ENCODE measurements around the gene F8.
"Not testable (repeated sequence)": the region's sequence is repeated elsewhere in the genome, so short reads cannot be mapped to it uniquely, and the experiment has no call there.

The F8 gene

GRCh38 chrX:155028877-155029291 is 6.4 kb upstream of the F8 start:
- no peak for DNase-seq

DNA sequence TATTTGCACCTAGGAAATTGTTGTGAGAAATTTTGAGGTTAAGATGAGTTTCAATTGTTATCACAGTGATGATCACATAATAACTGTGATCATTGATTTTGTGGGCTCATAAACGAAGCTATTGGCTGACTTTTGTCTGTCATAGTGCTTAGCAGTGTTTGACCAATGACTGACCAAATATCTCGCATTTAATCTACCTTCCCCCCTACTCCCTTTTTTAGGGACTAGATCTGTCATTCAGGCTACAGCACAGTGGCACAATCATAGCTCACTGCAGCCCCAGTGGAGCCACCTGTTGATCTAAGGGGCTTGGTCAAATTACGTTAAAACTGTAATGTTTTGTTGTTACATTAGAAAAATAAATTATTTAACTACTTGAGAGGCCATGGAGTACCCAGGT is 5.6 kb upstream of the F8 start:
- DNase-seq = no peak

GRCh38 chrX:155027509-155028066 is 5.1 kb upstream of the F8 start:
- no peak for DNase-seq

- DNase-seq = peak; percentile 97
Observed at GRCh38 chrX:155026727-155027508, 4.4 kb upstream of the F8 start, which contains the start of gene FUNDC2. Gene FUNDC2, plus strand, starts transcription at chrX:155026844. Its CDS starts 95 bp downstream, at chrX:155026939.

DNA sequence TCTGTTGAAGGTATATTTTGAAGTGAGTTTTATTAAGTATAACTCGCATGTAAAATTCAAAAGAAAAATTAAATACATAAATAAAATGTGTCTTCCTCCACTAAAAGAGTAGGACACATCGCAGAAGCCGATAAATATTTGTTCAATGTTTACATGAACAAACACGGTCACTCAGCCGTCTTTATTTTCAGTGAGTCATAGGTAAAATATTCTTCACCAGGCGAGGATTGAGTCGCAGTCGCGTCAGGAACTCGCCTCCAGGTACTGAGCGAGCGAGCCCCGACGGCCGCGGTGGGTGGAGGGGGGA is 3.9 kb upstream of the F8 start:
- DNase-seq = no peak

GRCh38 chrX:155023907-155024833 is 1.6 kb upstream of the F8 start:
- no peak for DNase-seq

GRCh38 chrX:155020591-155020990 is 1.9 kb downstream of the F8 start:
- DNase-seq = no peak

GRCh38 chrX:155009994-155010472 is 12.5 kb downstream of the F8 start:
- no peak for DNase-seq

GRCh38 chrX:155008578-155008977 is 13.9 kb downstream of the F8 start:
- DNase-seq = not testable (repeated sequence)

GRCh38 chrX:155006913-155007671 is 15.4 kb downstream of the F8 start:
- not testable (repeated sequence) for DNase-seq

- DNase-seq = not testable (repeated sequence)
Observed at GRCh38 chrX:155006379-155006778, 16.1 kb downstream of the F8 start.

DNA sequence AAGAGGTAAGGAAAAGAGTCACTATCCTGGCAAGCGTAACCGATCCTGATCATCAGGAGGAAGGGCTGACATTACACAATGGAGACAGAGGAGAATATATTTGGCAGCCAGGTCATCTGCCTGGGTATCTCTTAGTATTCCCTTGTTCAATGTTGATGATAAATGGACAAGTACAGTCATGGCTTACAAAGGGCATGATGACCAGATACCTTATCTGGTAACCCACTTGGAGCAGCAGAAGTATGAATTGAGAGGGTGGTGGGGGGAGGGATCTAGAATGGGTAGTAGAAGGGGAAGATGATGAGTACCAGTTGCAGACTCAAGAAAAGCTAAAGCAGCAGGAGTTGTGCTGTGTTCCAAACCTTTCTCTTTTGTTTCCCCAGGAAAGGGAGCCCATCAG is 17.3 kb downstream of the F8 start:
- DNase-seq = no peak

DNA sequence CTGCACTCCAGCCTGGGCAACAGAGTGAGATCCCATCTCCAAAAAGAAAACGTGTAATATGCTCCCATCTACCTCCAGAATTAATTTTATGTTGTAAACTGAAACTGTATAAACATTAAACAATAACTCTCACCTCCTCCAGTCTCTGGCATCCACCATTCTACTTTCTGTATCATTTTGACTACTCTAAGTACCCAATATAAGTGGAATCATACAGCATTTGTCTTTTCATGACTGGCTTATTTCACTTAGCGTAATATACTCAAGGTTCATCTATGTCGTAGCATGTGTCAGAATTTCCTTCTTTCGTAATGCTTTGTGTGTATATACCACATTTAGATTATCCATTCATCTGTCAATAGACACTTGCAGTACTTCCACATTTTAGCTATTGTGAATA is 20.6 kb downstream of the F8 start:
- DNase-seq = no peak

GRCh38 chrX:155000841-155001240 is 21.7 kb downstream of the F8 start:
- no peak for DNase-seq

- DNase-seq = no peak
Observed at GRCh38 chrX:154998204-154998880, 24.2 kb downstream of the F8 start.

- DNase-seq = no peak
Observed at GRCh38 chrX:154991476-154991875, 31.0 kb downstream of the F8 start.

DNA sequence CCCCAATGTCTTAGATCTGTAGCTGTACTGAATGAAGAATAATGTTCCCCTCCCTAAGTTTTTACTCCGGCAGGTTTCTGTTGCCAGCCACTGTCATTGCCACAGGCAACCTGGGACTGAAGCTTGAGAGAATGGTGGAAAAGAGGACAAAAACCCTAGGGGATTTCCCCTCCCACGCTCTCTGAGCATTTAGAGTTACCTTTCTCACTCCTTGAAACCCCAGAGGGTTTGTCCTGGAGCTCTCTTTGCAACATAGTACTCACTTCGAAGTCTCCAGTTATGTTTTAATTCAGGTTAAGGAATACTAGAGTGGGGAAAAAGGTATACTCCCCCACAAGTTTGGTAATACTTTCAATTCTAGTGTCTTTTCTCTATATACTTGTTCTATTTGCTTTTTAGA is 31.5 kb downstream of the F8 start:
- no peak for DNase-seq

- no peak for DNase-seq
Observed at GRCh38 chrX:154990496-154990895, 32.0 kb downstream of the F8 start.

DNA sequence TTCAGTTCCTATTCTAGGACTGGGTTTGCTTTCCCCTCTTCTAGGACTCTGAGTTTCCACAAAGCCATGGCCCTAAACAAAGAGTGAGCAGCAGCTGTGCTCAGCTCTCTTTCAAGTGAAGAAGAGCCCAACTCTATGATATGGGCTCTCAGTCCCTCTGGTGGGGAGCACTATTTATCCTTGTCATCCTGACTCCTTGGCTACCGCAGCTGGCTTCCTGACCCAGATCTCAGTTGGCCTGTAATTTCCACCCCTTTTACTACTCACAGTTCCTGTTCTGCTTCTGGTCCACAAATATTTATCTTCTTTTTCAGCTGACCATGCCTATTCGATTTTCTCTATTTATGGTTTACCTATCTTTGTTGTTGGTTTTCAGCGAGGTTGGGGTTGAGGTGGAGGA is 33.8 kb downstream of the F8 start:
- no peak for DNase-seq

- no peak for DNase-seq
Observed at GRCh38 chrX:154987940-154988339, 34.6 kb downstream of the F8 start.

GRCh38 chrX:154986826-154987575 is 35.5 kb downstream of the F8 start:
- no peak for DNase-seq

- DNase-seq = no peak
Observed at GRCh38 chrX:154981116-154981411, 41.5 kb downstream of the F8 start.

Measured in CD4-positive, alpha-beta T cell treated with Interferon gamma for 1 hour (primary cell).